ENCODE data around the gene DYNLT1. TPM values are rescaled to one million over a fixed set of nuclear protein-coding genes. Genes with fewer than 3 reads are reported as not detected.

DYNLT1 gene
- total RNA-seq, 1 experiment from 2014 or later = 105 TPM

- CTCF ChIA-PET = no interaction called here
- intact Hi-C loops (cut with micrococcal nuclease; ENCODE audit: unreplicated experiment) = loop anchor here (5.0 kb wide), 1 partner anchor 40 kb away; no protein-coding TSS in a partner anchor
- no peaks in the 10 kb centered on the region for H3K9me3 ChIP-seq (ENCODE audit: insufficient read depth, low read depth)
- H3K4me1 ChIP-seq (replicated peaks; ENCODE audit: insufficient read depth) = peaks cover 57% of the 10 kb centered on the region
- no peaks in the 10 kb centered on the region for H3K27me3 ChIP-seq (ENCODE audit: insufficient read depth, low read depth)
- H3K4me2 ChIP-seq = peak overlapping the region; percentile 52
- POLR2A ChIA-PET (ENCODE audit: unreplicated experiment) = interaction anchor here (0.5 to 0.7 kb wide), 2 partner anchors 18 to 124 kb away, joined by 3 to 5 read pairs; no protein-coding TSS in a partner anchor
- no peak overlapping the region for H3K4me3 ChIP-seq
- H3K79me2 ChIP-seq (ENCODE audit: low read depth) = no peaks in the 10 kb centered on the region
- no peaks in the 10 kb centered on the region for H3K9me2 ChIP-seq (ENCODE audit: insufficient read depth)
- H3K27ac ChIP-seq = peak overlapping the region; percentile 20
- no peak for TF ChIP-seq CTCF (conservative IDR thresholded peaks at IDR 0.05)
- TF ChIP-seq EZH2 (IDR thresholded peaks at IDR 0.05; ENCODE audit: low read depth) = no peak
- no peak overlapping the region for H2AFZ ChIP-seq
- no TSS peak for BruUV-seq (replicated peaks)
- DNase-seq = no peak
- H4K20me1 ChIP-seq (ENCODE audit: insufficient read depth) = no peaks in the 10 kb centered on the region
- H3F3A ChIP-seq (ENCODE audit: insufficient read depth, low read depth) = peaks cover 16% of the 10 kb centered on the region; the same call in 1 of the 2 replicates
- no peaks in the 10 kb centered on the region for H3K36me3 ChIP-seq (ENCODE audit: low read depth)
Measured at GRCh38 chr6:158686791-158687381, 42.3 kb upstream of the DYNLT1 start.

DNA sequence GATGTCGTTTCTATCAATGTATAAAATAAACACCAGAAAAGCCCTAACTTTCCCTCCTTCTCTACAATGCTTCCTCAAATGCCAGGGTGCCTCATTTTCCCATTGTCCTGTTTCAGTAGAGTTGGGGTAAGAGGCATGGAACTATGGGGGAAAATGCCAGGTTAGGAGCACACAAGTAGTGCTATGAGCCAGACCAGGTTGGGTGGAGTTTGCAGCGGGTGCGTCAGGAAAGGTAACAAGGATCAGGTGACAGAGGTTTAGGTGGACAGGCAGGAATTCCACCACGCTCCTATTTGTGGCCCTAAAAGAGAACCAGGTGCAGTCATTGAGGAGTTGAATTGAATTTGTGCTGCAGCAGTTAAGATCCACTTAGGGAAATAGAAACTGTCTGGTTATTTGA lies 41.8 kb upstream of the DYNLT1 start:
- ChIA-PET POLR2A (ENCODE audit: unreplicated experiment) (interaction anchor here (0.7 kb wide), 1 partner anchor 124 kb away, joined by 3 read pairs; no protein-coding TSS in a partner anchor), CTCF (no interaction called here)
- Histone ChIP-seq H3K9me2 (ENCODE audit: insufficient read depth) (no peaks in the 10 kb centered on the region), H2AFZ (no peak overlapping the region), H3K27me3 (ENCODE audit: insufficient read depth, low read depth) (no peaks in the 10 kb centered on the region), H3K79me2 (ENCODE audit: low read depth) (no peaks in the 10 kb centered on the region), H4K20me1 (ENCODE audit: insufficient read depth) (no peaks in the 10 kb centered on the region), H3K4me2 (peak overlapping the region; percentile 52), H3K4me1 (replicated peaks; ENCODE audit: insufficient read depth) (peaks cover 57% of the 10 kb centered on the region), H3K27ac (peak overlapping the region; percentile 45), H3K4me3 (no peak overlapping the region), H3F3A (ENCODE audit: insufficient read depth, low read depth) (peaks cover 16% of the 10 kb centered on the region; the same call in 1 of the 2 replicates), H3K9me3 (ENCODE audit: insufficient read depth, low read depth) (no peaks in the 10 kb centered on the region), H3K36me3 (ENCODE audit: low read depth) (no peaks in the 10 kb centered on the region)
- TF ChIP-seq EZH2 (IDR thresholded peaks at IDR 0.05; ENCODE audit: low read depth) (no peak), CTCF (conservative IDR thresholded peaks at IDR 0.05) (no peak)
- intact Hi-C loops (cut with micrococcal nuclease; ENCODE audit: unreplicated experiment) = loop anchor here (5.0 kb wide), 1 partner anchor 39 kb away; no protein-coding TSS in a partner anchor
- no TSS peak for BruUV-seq (replicated peaks)
- DNase-seq = peak; percentile 38 to 70

- TF ChIP-seq EZH2 (IDR thresholded peaks at IDR 0.05; ENCODE audit: low read depth) (no peak), CTCF (conservative IDR thresholded peaks at IDR 0.05) (no peak)
- H3K79me2 ChIP-seq (ENCODE audit: low read depth) = no peaks in the 10 kb centered on the region
- H3K9me2 ChIP-seq (ENCODE audit: insufficient read depth) = no peaks in the 10 kb centered on the region
- no peaks in the 10 kb centered on the region for H3K9me3 ChIP-seq (ENCODE audit: insufficient read depth, low read depth)
- no peak overlapping the region for H3K4me3 ChIP-seq
- BruUV-seq (replicated peaks) = no TSS peak
- peaks cover 16% of the 10 kb centered on the region; the same call in 1 of the 2 replicates for H3F3A ChIP-seq (ENCODE audit: insufficient read depth, low read depth)
- H2AFZ ChIP-seq = no peak overlapping the region
- POLR2A ChIA-PET (ENCODE audit: unreplicated experiment) = no interaction called here
- peak overlapping the region; percentile 45 for H3K27ac ChIP-seq
- intact Hi-C loops (cut with micrococcal nuclease; ENCODE audit: unreplicated experiment) = loop anchor here (5.0 kb wide), 1 partner anchor 38 kb away; no protein-coding TSS in a partner anchor
- peak overlapping the region; percentile 52 for H3K4me2 ChIP-seq
- H3K36me3 ChIP-seq (ENCODE audit: low read depth) = no peaks in the 10 kb centered on the region
- CTCF ChIA-PET = interaction anchor here (0.7 kb wide), 1 partner anchor 17 kb away, joined by 7 read pairs; no protein-coding TSS in a partner anchor
- no peaks in the 10 kb centered on the region for H3K27me3 ChIP-seq (ENCODE audit: insufficient read depth, low read depth)
- no peaks in the 10 kb centered on the region for H4K20me1 ChIP-seq (ENCODE audit: insufficient read depth)
- peak in 1 of 2 experiments; percentile 64 for DNase-seq
- H3K4me1 ChIP-seq (replicated peaks; ENCODE audit: insufficient read depth) = peaks cover 57% of the 10 kb centered on the region
Measured at GRCh38 chr6:158684745-158685324, 40.3 kb upstream of the DYNLT1 start.

All from PC-9 (cell line).